Loucy (cell line): ENCODE measurements around the gene HPCAL4.

Experiments used
- H2AFZ ChIP-seq: fragments of 200-600 bp; sonication (generic); 2 replicates; pipeline ENCODE4 v1.6.0; 2016; ENCODE audit warnings: antibody characterized with exemption, mild to moderate bottlenecking, low read length, moderate library complexity
- H3F3A ChIP-seq: fragments of 200-600 bp; 2 replicates; pipeline ENCODE4 v1.6.0; 2016; ENCODE audit warnings: antibody characterized with exemption, low read depth, mild to moderate bottlenecking
- H3K27me3 ChIP-seq: fragments of 200-600 bp; sonication (generic); 2 replicates; pipeline ENCODE4 v1.6.1; 2014; ENCODE audit warnings: low read length, mild to moderate bottlenecking; ENCODE audit not compliant: insufficient read depth, poor library complexity, severe bottlenecking
- H3K36me3 ChIP-seq: fragments of 200-600 bp; sonication (generic); 2 replicates; pipeline ENCODE4 v1.6.1; 2016; ENCODE audit warnings: low read length; ENCODE audit not compliant: insufficient read depth
- H3K4me1 ChIP-seq: fragments of 200-600 bp; sonication (generic); 2 replicates; pipeline ENCODE4 v1.5.1; 2014; ENCODE audit warnings: low read length, mild to moderate bottlenecking; ENCODE audit not compliant: insufficient read depth, poor library complexity, severe bottlenecking
- H3K4me2 ChIP-seq: fragments of 200-600 bp; sonication (generic); 2 replicates; pipeline ENCODE4 v1.6.0; 2014; ENCODE audit warnings: antibody characterized with exemption, low read length, low read depth, mild to moderate bottlenecking; ENCODE audit not compliant: poor library complexity, severe bottlenecking
- H3K4me3 ChIP-seq: fragments of 200-600 bp; sonication (generic); 2 replicates; pipeline ENCODE4 v1.5.1; 2014; ENCODE audit warnings: low read length, mild to moderate bottlenecking, mixed read lengths; ENCODE audit not compliant: poor library complexity, severe bottlenecking
- H3K79me2 ChIP-seq: fragments of 200-600 bp; sonication (generic); 2 replicates; pipeline ENCODE4 v1.6.1; 2014; ENCODE audit warnings: low read length; ENCODE audit not compliant: insufficient read depth
- H3K9ac ChIP-seq: fragments of 200-600 bp; sonication (generic); 2 replicates; pipeline ENCODE4 v1.6.0; 2014; ENCODE audit warnings: mild to moderate bottlenecking, low read depth, low read length, moderate library complexity; ENCODE audit not compliant: poor library complexity, severe bottlenecking
- H3K9me2 ChIP-seq: fragments of 200-600 bp; sonication (generic); replicated peaks from 2 replicates; pipeline ENCODE4 v1.6.1; 2016; ENCODE audit warnings: low read depth, low read length, mixed read lengths
- H3K9me3 ChIP-seq: fragments of 200-600 bp; sonication (generic); 2 replicates; pipeline ENCODE4 v1.6.1; 2014; ENCODE audit warnings: mild to moderate bottlenecking, antibody characterized with exemption, low read length, low read depth; ENCODE audit not compliant: insufficient read depth
- H4K20me1 ChIP-seq: fragments of 200-600 bp; sonication (generic); 2 replicates; pipeline ENCODE4 v1.6.0; 2014; ENCODE audit warnings: antibody characterized with exemption, low read length, mild to moderate bottlenecking; ENCODE audit not compliant: insufficient read depth, poor library complexity, severe bottlenecking
- CTCF ChIP-seq: fragments of 200-600 bp; sonication (generic); conservative IDR thresholded peaks from 2 replicates; pipeline ENCODE4 v1.5.1; 2014; ENCODE audit warnings: mild to moderate bottlenecking, antibody characterized with exemption, low read length
- EZH2phosphoT487 ChIP-seq: fragments of 200-600 bp; IDR thresholded peaks from 2 replicates; pipeline ENCODE4 v1.6.1; 2018; ENCODE audit warnings: antibody characterized with exemption, mild to moderate bottlenecking, moderate library complexity, borderline replicate concordance

Gene HPCAL4

GRCh38 chr1:39647247-39647646, 44.0 kb downstream of the HPCAL4 start:
- no peak overlapping the region for H3K4me3 ChIP-seq
- H3K9me3 ChIP-seq = no peaks in the 10 kb centered on the region
- TF ChIP-seq EZH2phosphoT487 = no peak
- no peak for TF ChIP-seq CTCF
- no peak overlapping the region for H3K4me2 ChIP-seq
- H2AFZ ChIP-seq = no peak overlapping the region
- H3K36me3 ChIP-seq = no peaks in the 10 kb centered on the region
- H3K27me3 ChIP-seq = no peaks in the 10 kb centered on the region
- no peaks in the 10 kb centered on the region for H3K79me2 ChIP-seq
- H3K4me1 ChIP-seq = no peaks in the 10 kb centered on the region
- H3K9ac ChIP-seq = no peak overlapping the region
- H3F3A ChIP-seq = no peaks in the 10 kb centered on the region
- H3K9me2 ChIP-seq = no peaks in the 10 kb centered on the region
- no peaks in the 10 kb centered on the region for H4K20me1 ChIP-seq

- Histone ChIP-seq H3K4me2 (no peak overlapping the region), H3K4me1 (no peaks in the 10 kb centered on the region), H2AFZ (no peak overlapping the region), H3K4me3 (no peak overlapping the region), H3K79me2 (no peaks in the 10 kb centered on the region), H3K9me3 (no peaks in the 10 kb centered on the region), H3K9me2 (no peaks in the 10 kb centered on the region), H4K20me1 (no peaks in the 10 kb centered on the region), H3F3A (no peaks in the 10 kb centered on the region), H3K27me3 (no peaks in the 10 kb centered on the region), H3K36me3 (no peaks in the 10 kb centered on the region), H3K9ac (no peak overlapping the region)
- no peak for TF ChIP-seq EZH2phosphoT487
- TF ChIP-seq CTCF = no peak
Measured at GRCh38 chr1:39646232-39647081, 44.8 kb downstream of the HPCAL4 start.

GRCh38 chr1:39645411-39646043, 45.7 kb downstream of the HPCAL4 start:
- Histone ChIP-seq H3K9me3 (no peaks in the 10 kb centered on the region), H3K9ac (no peak overlapping the region), H3K79me2 (no peaks in the 10 kb centered on the region), H3F3A (no peaks in the 10 kb centered on the region), H3K27me3 (no peaks in the 10 kb centered on the region), H3K4me1 (no peaks in the 10 kb centered on the region), H3K4me3 (no peak overlapping the region), H4K20me1 (no peaks in the 10 kb centered on the region), H3K9me2 (no peaks in the 10 kb centered on the region), H3K36me3 (no peaks in the 10 kb centered on the region), H3K4me2 (no peak overlapping the region), H2AFZ (no peak overlapping the region)
- no peak for TF ChIP-seq CTCF
